HL-60 (cell line): Measurements from ENCODE around the gene FRMPD4.

Experiments
- DNase-seq, 2 experiments: peaks; one replicate each; pipeline ENCODE4 v3.0.0-alpha.2; 2010 to 2020; ENCODE audit warnings: low read depth in 1 of 2, low spot score in 1 of 2
- H3K27ac ChIP-seq: fragments of 250-450 bp; sonication (Bioruptor Pico); replicated peaks from 2 replicates; pipeline ENCODE4 v1.5.1; 2020; ENCODE audit warnings: mild to moderate bottlenecking, moderate library complexity
- H3K27me3 ChIP-seq: fragments of 250-450 bp; sonication (Bioruptor Pico); 2 replicates; pipeline ENCODE4 v1.5.1; 2021; ENCODE audit warnings: mild to moderate bottlenecking, moderate library complexity; ENCODE audit not compliant: insufficient read depth, poor library complexity, severe bottlenecking
- H3K4me3 ChIP-seq: replicated peaks from 2 replicates; pipeline ENCODE4 v1.5.1; 2011; ENCODE audit warnings: mild to moderate bottlenecking, control low read depth, low read length; ENCODE audit not compliant: insufficient read depth
- GABPA ChIP-seq: IDR thresholded peaks from 2 replicates; pipeline ENCODE4 v1.6.1; 2012; ENCODE audit warnings: low read depth
- POLR2AphosphoS5 ChIP-seq: IDR thresholded peaks from 2 replicates; pipeline ENCODE4 v1.6.1; 2012; ENCODE audit warnings: low read depth
- SPI1 ChIP-seq: IDR thresholded peaks from 2 replicates; pipeline ENCODE4 v1.6.1; 2012; ENCODE audit warnings: low read depth, mild to moderate bottlenecking, borderline replicate concordance
- TF ChIP-seq, protein P1 (sequence below): IDR thresholded peaks from 2 replicates; pipeline ENCODE4 v1.6.1; 2012; ENCODE audit warnings: low read depth; ENCODE audit not compliant: insufficient replicate concordance
- TF ChIP-seq, protein P2 (sequence below): IDR thresholded peaks from one replicate; pipeline ENCODE4 v1.5.1; 2011; ENCODE audit warnings: low read length, control low read depth, inconsistent platforms; ENCODE audit not compliant: insufficient read depth

Gene FRMPD4

DNA sequence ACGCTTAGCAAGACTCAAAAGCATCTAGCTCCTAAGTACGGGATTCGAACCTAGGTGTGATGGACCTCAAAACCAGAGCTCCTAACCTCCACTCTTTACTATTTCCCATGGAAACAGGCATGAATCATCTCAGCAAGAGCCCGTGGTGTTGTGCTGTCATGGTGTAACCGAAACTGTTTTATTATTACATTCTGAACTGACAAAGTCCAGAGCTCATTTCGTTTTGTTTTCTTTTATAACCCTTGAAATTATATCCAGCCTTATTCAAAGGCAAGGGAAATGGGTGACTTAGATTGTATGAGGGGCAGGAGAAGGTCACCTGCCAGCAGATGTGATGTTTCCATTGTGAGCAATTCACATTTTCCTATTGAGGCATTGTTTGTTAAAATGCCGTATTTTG is 301.1 kb downstream of the FRMPD4 start:
- Histone ChIP-seq H3K27me3 (peaks cover 2% of the 10 kb centered on the region), H3K27ac (no peak overlapping the region), H3K4me3 (no peak overlapping the region)
- DNase-seq, result no peak
- TF ChIP-seq, protein P1, sequence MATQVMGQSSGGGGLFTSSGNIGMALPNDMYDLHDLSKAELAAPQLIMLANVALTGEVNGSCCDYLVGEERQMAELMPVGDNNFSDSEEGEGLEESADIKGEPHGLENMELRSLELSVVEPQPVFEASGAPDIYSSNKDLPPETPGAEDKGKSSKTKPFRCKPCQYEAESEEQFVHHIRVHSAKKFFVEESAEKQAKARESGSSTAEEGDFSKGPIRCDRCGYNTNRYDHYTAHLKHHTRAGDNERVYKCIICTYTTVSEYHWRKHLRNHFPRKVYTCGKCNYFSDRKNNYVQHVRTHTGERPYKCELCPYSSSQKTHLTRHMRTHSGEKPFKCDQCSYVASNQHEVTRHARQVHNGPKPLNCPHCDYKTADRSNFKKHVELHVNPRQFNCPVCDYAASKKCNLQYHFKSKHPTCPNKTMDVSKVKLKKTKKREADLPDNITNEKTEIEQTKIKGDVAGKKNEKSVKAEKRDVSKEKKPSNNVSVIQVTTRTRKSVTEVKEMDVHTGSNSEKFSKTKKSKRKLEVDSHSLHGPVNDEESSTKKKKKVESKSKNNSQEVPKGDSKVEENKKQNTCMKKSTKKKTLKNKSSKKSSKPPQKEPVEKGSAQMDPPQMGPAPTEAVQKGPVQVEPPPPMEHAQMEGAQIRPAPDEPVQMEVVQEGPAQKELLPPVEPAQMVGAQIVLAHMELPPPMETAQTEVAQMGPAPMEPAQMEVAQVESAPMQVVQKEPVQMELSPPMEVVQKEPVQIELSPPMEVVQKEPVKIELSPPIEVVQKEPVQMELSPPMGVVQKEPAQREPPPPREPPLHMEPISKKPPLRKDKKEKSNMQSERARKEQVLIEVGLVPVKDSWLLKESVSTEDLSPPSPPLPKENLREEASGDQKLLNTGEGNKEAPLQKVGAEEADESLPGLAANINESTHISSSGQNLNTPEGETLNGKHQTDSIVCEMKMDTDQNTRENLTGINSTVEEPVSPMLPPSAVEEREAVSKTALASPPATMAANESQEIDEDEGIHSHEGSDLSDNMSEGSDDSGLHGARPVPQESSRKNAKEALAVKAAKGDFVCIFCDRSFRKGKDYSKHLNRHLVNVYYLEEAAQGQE, result no peak
- TF ChIP-seq SPI1 (no peak), POLR2AphosphoS5 (no peak), GABPA (no peak)
- TF ChIP-seq, protein P2, sequence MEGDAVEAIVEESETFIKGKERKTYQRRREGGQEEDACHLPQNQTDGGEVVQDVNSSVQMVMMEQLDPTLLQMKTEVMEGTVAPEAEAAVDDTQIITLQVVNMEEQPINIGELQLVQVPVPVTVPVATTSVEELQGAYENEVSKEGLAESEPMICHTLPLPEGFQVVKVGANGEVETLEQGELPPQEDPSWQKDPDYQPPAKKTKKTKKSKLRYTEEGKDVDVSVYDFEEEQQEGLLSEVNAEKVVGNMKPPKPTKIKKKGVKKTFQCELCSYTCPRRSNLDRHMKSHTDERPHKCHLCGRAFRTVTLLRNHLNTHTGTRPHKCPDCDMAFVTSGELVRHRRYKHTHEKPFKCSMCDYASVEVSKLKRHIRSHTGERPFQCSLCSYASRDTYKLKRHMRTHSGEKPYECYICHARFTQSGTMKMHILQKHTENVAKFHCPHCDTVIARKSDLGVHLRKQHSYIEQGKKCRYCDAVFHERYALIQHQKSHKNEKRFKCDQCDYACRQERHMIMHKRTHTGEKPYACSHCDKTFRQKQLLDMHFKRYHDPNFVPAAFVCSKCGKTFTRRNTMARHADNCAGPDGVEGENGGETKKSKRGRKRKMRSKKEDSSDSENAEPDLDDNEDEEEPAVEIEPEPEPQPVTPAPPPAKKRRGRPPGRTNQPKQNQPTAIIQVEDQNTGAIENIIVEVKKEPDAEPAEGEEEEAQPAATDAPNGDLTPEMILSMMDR, result no peak

DNA sequence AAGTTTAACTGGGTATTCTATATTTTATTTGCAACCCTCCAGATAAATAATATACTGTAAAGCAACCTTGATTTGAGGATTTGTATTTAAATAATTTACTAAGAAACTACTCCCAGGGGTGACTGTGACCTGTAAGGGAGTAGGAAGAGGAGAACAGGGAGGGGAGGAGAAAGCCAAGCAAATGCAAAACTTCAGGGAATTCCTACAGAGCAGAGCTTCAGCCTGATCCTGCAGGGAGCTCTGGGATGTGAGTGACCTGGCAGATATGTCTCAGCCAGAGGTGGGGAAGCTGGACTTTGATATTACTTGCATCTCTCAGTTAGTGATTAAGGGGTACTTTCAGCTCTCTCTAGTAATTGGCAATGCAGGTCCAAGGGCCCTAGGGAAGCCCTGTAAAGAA is 302.0 kb downstream of the FRMPD4 start:
- Histone ChIP-seq H3K4me3 (no peak overlapping the region), H3K27me3 (peaks cover 2% of the 10 kb centered on the region), H3K27ac (no peak overlapping the region)
- TF ChIP-seq POLR2AphosphoS5 (no peak), GABPA (no peak), SPI1 (no peak)
- TF ChIP-seq, protein P2, result no peak
- TF ChIP-seq, protein P1, result no peak
- no peak for DNase-seq

DNA sequence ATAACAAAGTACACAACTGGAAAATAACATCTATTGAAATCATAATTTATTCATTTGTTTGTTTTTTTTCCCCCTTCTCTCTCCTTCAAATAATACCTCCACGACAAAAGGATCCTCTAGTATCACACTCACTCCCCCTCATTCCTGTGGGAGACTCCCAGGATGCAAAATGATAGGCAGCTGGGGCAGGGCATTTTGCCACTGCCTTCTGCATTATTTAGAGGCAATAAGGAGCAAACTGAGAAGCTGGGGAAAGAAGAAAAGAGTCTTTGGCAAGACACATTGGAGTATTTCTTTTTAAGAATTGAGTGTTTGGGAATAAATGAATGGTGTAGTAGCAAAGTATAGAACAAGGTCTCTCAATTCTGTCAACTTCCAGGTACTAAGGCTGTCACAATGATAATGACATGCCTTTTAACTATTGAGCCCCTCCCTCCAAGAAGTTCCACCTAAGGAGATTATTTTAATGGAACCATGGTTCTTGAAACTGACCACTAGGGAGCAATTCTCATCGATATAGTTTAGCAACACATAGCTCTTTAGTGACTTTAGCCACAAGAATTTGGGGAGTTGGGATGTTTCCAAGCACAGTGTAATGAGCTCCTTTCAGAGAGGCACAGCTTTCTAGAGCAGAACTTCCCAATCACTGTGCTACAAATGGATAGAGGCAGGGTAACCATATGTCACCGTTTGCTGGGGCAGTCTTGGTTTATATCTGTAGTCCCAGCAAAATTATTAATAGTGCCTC is 303.3 kb downstream of the FRMPD4 start:
- DNase-seq, result no peak
- Histone ChIP-seq H3K27me3 (peaks cover 2% of the 10 kb centered on the region), H3K4me3 (no peak overlapping the region), H3K27ac (no peak overlapping the region)
- TF ChIP-seq SPI1, result no peak

DNA sequence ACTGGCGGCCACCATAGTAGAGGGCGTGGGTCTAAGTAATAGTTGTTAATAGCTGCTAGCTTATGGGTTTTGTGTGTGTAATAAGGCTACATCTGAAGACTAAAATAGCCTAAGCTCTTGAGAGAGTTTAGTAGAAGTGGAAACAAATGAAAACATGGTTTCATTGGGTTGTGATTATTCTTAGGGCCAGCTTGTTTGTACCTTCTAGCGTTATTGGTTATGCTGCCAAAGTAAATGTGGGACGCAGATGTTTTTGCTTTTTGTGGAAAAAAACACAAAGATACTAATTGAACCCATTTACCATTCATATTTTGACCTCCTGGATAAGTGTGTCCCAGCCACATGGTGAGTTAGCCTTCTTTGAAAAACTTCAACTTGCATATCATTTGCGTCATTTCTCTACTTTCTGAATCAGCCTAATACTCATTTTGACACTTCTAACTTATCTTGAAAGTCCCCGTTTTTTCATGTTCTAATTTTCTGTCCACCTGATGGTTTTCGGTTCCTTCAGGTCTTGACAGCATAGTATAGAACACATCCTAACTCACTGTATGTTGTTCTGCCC is 305.3 kb downstream of the FRMPD4 start:
- no peak for DNase-seq
- H3K27me3 ChIP-seq, result peaks cover 2% of the 10 kb centered on the region
- H3K4me3 ChIP-seq, result no peak overlapping the region
- H3K27ac ChIP-seq, result no peak overlapping the region
- TF ChIP-seq SPI1, result no peak
- no peak for TF ChIP-seq GABPA
- TF ChIP-seq, protein P2, result no peak
- TF ChIP-seq, protein P1, result no peak
- TF ChIP-seq POLR2AphosphoS5, result no peak
